Activated CD8-positive, alpha-beta T cell treated with anti-CD3 and anti-CD28 coated beads for 36 hours (primary cell): Measurements from ENCODE around the gene CSPG4. TPM values are rescaled to one million over a fixed set of nuclear protein-coding genes. Genes with fewer than 3 reads are reported as not detected.

ENCODE experiments used
- ATAC-seq: fragments of 200-7000 bp; cut with Tn5 transposase; one replicate; pipeline ENCODE4 v1.10.0; 2021; ENCODE audit warnings: mild to moderate bottlenecking, moderate library complexity
- CTCF ChIA-PET: fragments of 350-600 bp; sonication (Branson Sonifier 250); formaldehyde crosslinking; loops from one replicate; lab custom pipeline; 2021; ENCODE audit warnings: antibody characterized with exemption; lab: Charles Lee
- POLR2A ChIA-PET: fragments of 350-600 bp; sonication (Branson Sonifier 250); formaldehyde crosslinking; loops from one replicate; lab custom pipeline; 2021; ENCODE audit warnings: antibody characterized with exemption; lab: Charles Lee
- DNase-seq: peaks from one replicate; pipeline ENCODE4 v3.0.0-alpha.2; 2020
- H3K27ac Mint-ChIP-seq: one replicate; pipeline ENCODE4 v1.8.0; 2021; ENCODE audit warnings: mild to moderate bottlenecking, mixed read lengths
- H3K27me3 Mint-ChIP-seq: one replicate; pipeline ENCODE4 v1.8.0; 2021; ENCODE audit warnings: mixed read lengths
- H3K36me3 Mint-ChIP-seq: one replicate; pipeline ENCODE4 v1.8.0; 2021; ENCODE audit warnings: low read depth, mixed read lengths
- H3K4me1 Mint-ChIP-seq: one replicate; pipeline ENCODE4 v1.8.0; 2021; ENCODE audit warnings: low read depth, mixed read lengths
- H3K4me3 Mint-ChIP-seq: one replicate; pipeline ENCODE4 v1.8.0; 2021; ENCODE audit warnings: mild to moderate bottlenecking, moderate library complexity, mixed read lengths
- H3K9me3 Mint-ChIP-seq: one replicate; pipeline ENCODE4 v1.8.0; 2021; ENCODE audit warnings: mixed read lengths
- intact Hi-C: fragments of 100-400 bp; cut with micrococcal nuclease; formaldehyde crosslinking; loops from one replicate; pipeline ENCODE4 v1.10.0; 2022
- total RNA-seq, 2 experiments: library from RNA; stranded (reverse); gene quantifications; one replicate each; pipeline ENCODE4 v1.2.3, GENCODE V29; 2021
- TF ChIP-seq, protein P1 (sequence below): fragments of 200-600 bp; IDR thresholded peaks from one replicate; pipeline ENCODE4 v1.8.0; 2022; ENCODE audit warnings: antibody characterized with exemption, mild to moderate bottlenecking

Gene CSPG4
- total RNA-seq, 2 experiments from 2014 or later, result not detected

DNA sequence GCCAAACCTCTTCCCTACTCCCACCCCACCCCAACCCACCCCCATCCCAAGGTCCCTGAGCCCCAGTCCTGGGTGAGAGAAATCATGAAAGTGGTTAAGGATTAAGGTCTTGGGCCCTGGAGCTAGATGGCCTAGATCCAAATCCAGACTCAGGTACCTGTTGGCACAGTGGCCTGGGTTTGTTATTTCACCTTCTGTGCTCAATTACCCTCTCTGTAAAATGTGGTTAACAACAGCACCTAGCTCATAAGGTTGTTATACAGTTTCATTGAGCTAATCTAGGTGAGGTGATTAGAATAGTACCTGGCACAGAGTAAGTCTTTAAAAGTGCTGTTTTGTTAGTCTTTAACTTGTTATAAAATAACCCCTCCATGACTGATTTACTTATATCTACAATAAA lies 80.7 kb downstream of the CSPG4 start:
- TF ChIP-seq, protein P1, sequence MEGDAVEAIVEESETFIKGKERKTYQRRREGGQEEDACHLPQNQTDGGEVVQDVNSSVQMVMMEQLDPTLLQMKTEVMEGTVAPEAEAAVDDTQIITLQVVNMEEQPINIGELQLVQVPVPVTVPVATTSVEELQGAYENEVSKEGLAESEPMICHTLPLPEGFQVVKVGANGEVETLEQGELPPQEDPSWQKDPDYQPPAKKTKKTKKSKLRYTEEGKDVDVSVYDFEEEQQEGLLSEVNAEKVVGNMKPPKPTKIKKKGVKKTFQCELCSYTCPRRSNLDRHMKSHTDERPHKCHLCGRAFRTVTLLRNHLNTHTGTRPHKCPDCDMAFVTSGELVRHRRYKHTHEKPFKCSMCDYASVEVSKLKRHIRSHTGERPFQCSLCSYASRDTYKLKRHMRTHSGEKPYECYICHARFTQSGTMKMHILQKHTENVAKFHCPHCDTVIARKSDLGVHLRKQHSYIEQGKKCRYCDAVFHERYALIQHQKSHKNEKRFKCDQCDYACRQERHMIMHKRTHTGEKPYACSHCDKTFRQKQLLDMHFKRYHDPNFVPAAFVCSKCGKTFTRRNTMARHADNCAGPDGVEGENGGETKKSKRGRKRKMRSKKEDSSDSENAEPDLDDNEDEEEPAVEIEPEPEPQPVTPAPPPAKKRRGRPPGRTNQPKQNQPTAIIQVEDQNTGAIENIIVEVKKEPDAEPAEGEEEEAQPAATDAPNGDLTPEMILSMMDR, result no peak
- POLR2A ChIA-PET, result no interaction called here

DNA sequence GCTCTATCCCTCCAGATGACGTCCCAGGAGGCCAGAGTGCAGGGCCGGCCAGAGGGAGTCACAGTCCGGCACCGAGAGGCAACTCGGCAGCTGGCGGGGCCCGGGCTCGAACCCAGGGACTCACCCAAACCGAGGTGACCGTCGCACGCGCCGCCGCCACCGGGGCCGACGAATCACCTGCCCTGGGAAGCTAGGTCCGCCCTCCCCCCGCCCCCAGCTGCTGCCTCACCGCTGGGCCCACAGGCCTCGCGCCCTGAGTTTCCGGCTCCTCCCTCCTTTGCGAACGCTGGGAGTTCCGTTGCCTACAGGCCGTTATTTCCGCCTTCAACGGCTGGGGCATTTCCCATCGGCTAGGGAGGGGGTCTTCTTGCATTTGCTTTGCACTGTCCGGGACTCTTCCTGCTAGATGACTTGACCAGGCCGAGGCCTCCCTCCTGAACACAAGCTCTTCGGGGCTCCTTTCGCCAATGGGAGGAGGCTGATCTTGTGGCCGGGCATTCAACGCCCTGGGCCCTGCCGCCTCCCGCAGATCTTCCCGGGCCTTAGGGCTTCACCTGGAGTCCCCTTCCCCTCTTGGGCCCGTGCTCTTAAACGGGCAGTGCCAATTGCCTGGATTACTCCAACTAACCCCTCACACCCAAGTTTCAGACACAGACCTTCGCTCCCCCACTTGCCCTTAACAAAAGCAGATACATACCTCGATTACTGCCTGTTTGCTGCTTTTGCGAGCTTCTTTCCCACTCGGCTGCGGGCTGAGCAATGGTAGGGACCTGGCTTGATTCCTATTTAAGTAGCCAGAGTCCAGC lies 86.9 kb downstream of the CSPG4 start, which contains the start of gene SNUPN:
Gene SNUPN (minus strand): TSS at position 184 of the 806 bp plus-strand sequence. CDS start 4,674 bp downstream, outside the sequence.
- peaks cover 36% of the 10 kb centered on the region for H3K4me1 Mint-ChIP-seq
- H3K27ac Mint-ChIP-seq, result peak within 1 kb of the TSS; percentile 98
- no peaks in the 10 kb centered on the region for H3K9me3 Mint-ChIP-seq
- no peaks in the 10 kb centered on the region for H3K27me3 Mint-ChIP-seq
- POLR2A ChIA-PET, result interaction anchor here (0.6 to 3.5 kb wide), 13 partner anchors 9 to 277 kb away, joined by 3 to 64 read pairs (median 4); partner anchors contain the start of genes IMP3, SIN3A and SNX33
- peak within 1 kb of the TSS; percentile 94 for H3K4me3 Mint-ChIP-seq
- ATAC-seq, result peak; percentile 91
- peak; percentile 97 for DNase-seq
- intact Hi-C loops, result no loop called here
- TF ChIP-seq, protein P1, result no peak
- peaks cover 12% of the 10 kb centered on the region for H3K36me3 Mint-ChIP-seq
- CTCF ChIA-PET, result interaction anchor here (0.7 to 2.0 kb wide), 8 partner anchors 14 to 258 kb away, joined by 3 to 17 read pairs (median 4); partner anchors contain the start of genes IMP3, PTPN9 and SNX33

More for the DNA sequence above, 80.7 kb downstream of the CSPG4 start:
- no peak overlapping the region for H3K4me3 Mint-ChIP-seq
- no peaks in the 10 kb centered on the region for H3K27me3 Mint-ChIP-seq
- CTCF ChIA-PET, result no interaction called here
- H3K4me1 Mint-ChIP-seq, result peaks cover 12% of the 10 kb centered on the region
- no peaks in the 10 kb centered on the region for H3K9me3 Mint-ChIP-seq
- peaks cover under 1% of the 10 kb centered on the region for H3K36me3 Mint-ChIP-seq
- intact Hi-C loops, result no loop called here
- H3K27ac Mint-ChIP-seq, result no peak overlapping the region
- no peak for DNase-seq
- no peak for ATAC-seq

Other genes starting within 250 kb of the CSPG4 start
- 10 to 100 TPM; 12.3 to 12.9 TPM for gene PTPN9, start 133.5 kb downstream of the CSPG4 start, total RNA-seq
- gene SNUPN, start 87.1 kb downstream of the CSPG4 start, total RNA-seq, result 10 to 100 TPM; 28.2 to 28.5 TPM
- gene IMP3, start 72.6 kb downstream of the CSPG4 start, total RNA-seq, result 100 to 1,000 TPM; 101 to 105 TPM
- 1 to 10 TPM; 1.7 to 1.8 TPM for gene SNX33, start 64.9 kb downstream of the CSPG4 start, total RNA-seq
- gene UBE2Q2, start 130.6 kb upstream of the CSPG4 start, total RNA-seq, result 10 to 100 TPM; 19.4 to 20.0 TPM
- 10 to 100 TPM; 64.8 to 66.2 TPM for gene FBXO22, start 191.0 kb upstream of the CSPG4 start, total RNA-seq